ENCODE measurements around the gene NABP1.
"Not testable (repeated sequence)": the region's sequence is repeated elsewhere in the genome, so short reads cannot be mapped to it uniquely, and the experiment has no call there.

Gene NABP1

GRCh38 chr2:191641609-191642008, 36.3 kb upstream of the NABP1 start:
- H3K36me3 ChIP-seq (ENCODE audit: insufficient read depth): no peaks in the 10 kb centered on the region
- no peak overlapping the region for H3K4me3 ChIP-seq (IDR thresholded peaks at IDR 0.05; ENCODE audit: insufficient read depth, low read depth, low read length)
- TF ChIP-seq CTCF (conservative IDR thresholded peaks at IDR 0.05; ENCODE audit: low read depth, low read length): no peak
- peaks cover 14% of the 10 kb centered on the region for H3K4me1 ChIP-seq (ENCODE audit: low read depth, poor library complexity, severe bottlenecking)
- no peak overlapping the region for H3K27ac ChIP-seq
- no peak overlapping the region for H2AFZ ChIP-seq (ENCODE audit: low read depth)
- no peak overlapping the region for H3K9ac ChIP-seq
- no peak overlapping the region for H3K4me2 ChIP-seq
- no peaks in the 10 kb centered on the region for H3K79me2 ChIP-seq (ENCODE audit: insufficient read depth, low read depth)
- no peaks in the 10 kb centered on the region for H4K20me1 ChIP-seq (ENCODE audit: insufficient read depth)
- H3K27me3 ChIP-seq (ENCODE audit: insufficient read depth, low read depth): no peaks in the 10 kb centered on the region

GRCh38 chr2:191642541-191642940, 35.4 kb upstream of the NABP1 start:
- no peaks in the 10 kb centered on the region for H3K36me3 ChIP-seq (ENCODE audit: insufficient read depth)
- TF ChIP-seq CTCF (conservative IDR thresholded peaks at IDR 0.05; ENCODE audit: low read depth, low read length): no peak
- H3K4me2 ChIP-seq: no peak overlapping the region
- no peaks in the 10 kb centered on the region for H3K27me3 ChIP-seq (ENCODE audit: insufficient read depth, low read depth)
- H3K27ac ChIP-seq: no peak overlapping the region
- no peaks in the 10 kb centered on the region for H4K20me1 ChIP-seq (ENCODE audit: insufficient read depth)
- H2AFZ ChIP-seq (ENCODE audit: low read depth): no peak overlapping the region
- peaks cover 9% of the 10 kb centered on the region for H3K4me1 ChIP-seq (ENCODE audit: low read depth, poor library complexity, severe bottlenecking)
- H3K9ac ChIP-seq: no peak overlapping the region
- H3K79me2 ChIP-seq (ENCODE audit: insufficient read depth, low read depth): no peaks in the 10 kb centered on the region
- H3K4me3 ChIP-seq (IDR thresholded peaks at IDR 0.05; ENCODE audit: insufficient read depth, low read depth, low read length): no peak overlapping the region

GRCh38 chr2:191643429-191643828, 34.5 kb upstream of the NABP1 start:
- Histone ChIP-seq H3K4me2 (no peak overlapping the region), H3K36me3 (ENCODE audit: insufficient read depth) (no peaks in the 10 kb centered on the region), H3K27ac (no peak overlapping the region), H3K4me1 (ENCODE audit: low read depth, poor library complexity, severe bottlenecking) (peaks cover under 1% of the 10 kb centered on the region), H4K20me1 (ENCODE audit: insufficient read depth) (no peaks in the 10 kb centered on the region), H3K9ac (no peak overlapping the region), H3K79me2 (ENCODE audit: insufficient read depth, low read depth) (no peaks in the 10 kb centered on the region), H3K4me3 (IDR thresholded peaks at IDR 0.05; ENCODE audit: insufficient read depth, low read depth, low read length) (no peak overlapping the region), H2AFZ (ENCODE audit: low read depth) (no peak overlapping the region), H3K27me3 (ENCODE audit: insufficient read depth, low read depth) (no peaks in the 10 kb centered on the region)
- TF ChIP-seq CTCF (conservative IDR thresholded peaks at IDR 0.05; ENCODE audit: low read depth, low read length): no peak

- not testable (repeated sequence) for H3K4me2 ChIP-seq; H3K4me1 ChIP-seq (ENCODE audit: low read depth, poor library complexity, severe bottlenecking); H4K20me1 ChIP-seq (ENCODE audit: insufficient read depth); H3K4me3 ChIP-seq (IDR thresholded peaks at IDR 0.05; ENCODE audit: insufficient read depth, low read depth, low read length); H3K79me2 ChIP-seq (ENCODE audit: insufficient read depth, low read depth); H3K27ac ChIP-seq; H2AFZ ChIP-seq (ENCODE audit: low read depth); H3K9ac ChIP-seq; H3K27me3 ChIP-seq (ENCODE audit: insufficient read depth, low read depth); H3K36me3 ChIP-seq (ENCODE audit: insufficient read depth)
Observed at GRCh38 chr2:191644613-191645012, 33.3 kb upstream of the NABP1 start.

GRCh38 chr2:191645032-191645431, 32.9 kb upstream of the NABP1 start:
- H3K4me1 ChIP-seq (ENCODE audit: low read depth, poor library complexity, severe bottlenecking): no peaks in the 10 kb centered on the region
- no peaks in the 10 kb centered on the region for H4K20me1 ChIP-seq (ENCODE audit: insufficient read depth)
- no peak for TF ChIP-seq CTCF (conservative IDR thresholded peaks at IDR 0.05; ENCODE audit: low read depth, low read length)
- H3K9ac ChIP-seq: no peak overlapping the region
- H3K27me3 ChIP-seq (ENCODE audit: insufficient read depth, low read depth): no peaks in the 10 kb centered on the region
- no peaks in the 10 kb centered on the region for H3K79me2 ChIP-seq (ENCODE audit: insufficient read depth, low read depth)
- no peak overlapping the region for H3K4me3 ChIP-seq (IDR thresholded peaks at IDR 0.05; ENCODE audit: insufficient read depth, low read depth, low read length)
- no peaks in the 10 kb centered on the region for H3K36me3 ChIP-seq (ENCODE audit: insufficient read depth)
- H2AFZ ChIP-seq (ENCODE audit: low read depth): no peak overlapping the region
- no peak overlapping the region for H3K4me2 ChIP-seq
- H3K27ac ChIP-seq: no peak overlapping the region
